SU-DHL-6 (cell line): ENCODE measurements around the gene RBM17.

Experiments used
- H2AFZ ChIP-seq: fragments of 200-600 bp; sonication (generic); 2 replicates; pipeline ENCODE4 v1.6.1; 2014; ENCODE audit warnings: low read depth, mild to moderate bottlenecking, moderate library complexity, mixed read lengths, antibody characterized with exemption, low read length; ENCODE audit not compliant: severe bottlenecking
- H3F3A ChIP-seq: fragments of 200-600 bp; shearing (Covaris generic); 2 replicates; pipeline ENCODE4 v1.6.0; 2016; ENCODE audit warnings: antibody characterized with exemption, mild to moderate bottlenecking; ENCODE audit not compliant: insufficient read depth
- H3K27ac ChIP-seq: fragments of 200-600 bp; sonication (generic); 2 replicates; pipeline ENCODE4 v1.5.1; 2016; ENCODE audit warnings: low read depth, mild to moderate bottlenecking, low read length, moderate library complexity, mixed read lengths
- H3K27me3 ChIP-seq: fragments of 200-600 bp; sonication (generic), shearing (Covaris generic); 2 replicates; pipeline ENCODE4 v1.6.0; 2014; ENCODE audit warnings: mild to moderate bottlenecking, low read length
- H3K36me3 ChIP-seq: fragments of 200-600 bp; sonication (generic); 2 replicates; pipeline ENCODE4 v1.6.1; 2014; ENCODE audit warnings: mild to moderate bottlenecking, low read length, mixed read lengths
- H3K4me2 ChIP-seq: fragments of 300-600, 200-600 bp; shearing (Covaris generic), sonication (generic); 2 replicates; pipeline ENCODE4 v1.6.0; 2014; ENCODE audit warnings: low read length, low read depth, mild to moderate bottlenecking; ENCODE audit not compliant: poor library complexity, severe bottlenecking
- H3K4me3 ChIP-seq: fragments of 200-600 bp; sonication (generic); 2 replicates; pipeline ENCODE4 v1.5.1; 2014; ENCODE audit warnings: antibody characterized with exemption, low read length, mild to moderate bottlenecking, mixed read lengths; ENCODE audit not compliant: insufficient read depth, poor library complexity, severe bottlenecking
- H3K79me2 ChIP-seq: fragments of 200-600 bp; sonication (generic); 2 replicates; pipeline ENCODE4 v1.6.1; 2014; ENCODE audit warnings: mild to moderate bottlenecking, low read length, moderate library complexity; ENCODE audit not compliant: insufficient read depth
- H3K9ac ChIP-seq: fragments of 200-600 bp; sonication (generic); 2 replicates; pipeline ENCODE4 v1.7.0; 2014; ENCODE audit warnings: mild to moderate bottlenecking, low read length
- H3K9me2 ChIP-seq: fragments of 200-600 bp; sonication (generic); replicated peaks from 2 replicates; pipeline ENCODE4 v1.6.1; 2014; ENCODE audit warnings: low read length; ENCODE audit not compliant: insufficient read depth
- H3K9me3 ChIP-seq: fragments of 200-600 bp; sonication (generic); 2 replicates; pipeline ENCODE4 v1.6.1; 2014; ENCODE audit warnings: low read length, mixed read lengths; ENCODE audit not compliant: insufficient read depth
- H4K20me1 ChIP-seq: fragments of 200-600 bp; sonication (generic); 2 replicates; pipeline ENCODE4 v1.6.1; 2014; ENCODE audit warnings: low read depth, mild to moderate bottlenecking, antibody characterized with exemption, low read length, moderate library complexity, mixed read lengths
- EZH2phosphoT487 ChIP-seq: fragments of 200-600 bp; sonication (generic), shearing (Covaris generic); conservative IDR thresholded peaks from 2 replicates; pipeline ENCODE4 v1.6.1; 2018; ENCODE audit warnings: mild to moderate bottlenecking, antibody characterized with exemption, low read length, moderate library complexity, mixed read lengths
- TF ChIP-seq, protein P1 (sequence below): fragments of 200-600 bp; sonication (generic); IDR thresholded peaks from one replicate; pipeline ENCODE4 v1.5.1; 2017; ENCODE audit warnings: antibody characterized with exemption, mild to moderate bottlenecking, low read length, moderate library complexity; ENCODE audit not compliant: insufficient read depth, poor library complexity, severe bottlenecking

The RBM17 gene

DNA sequence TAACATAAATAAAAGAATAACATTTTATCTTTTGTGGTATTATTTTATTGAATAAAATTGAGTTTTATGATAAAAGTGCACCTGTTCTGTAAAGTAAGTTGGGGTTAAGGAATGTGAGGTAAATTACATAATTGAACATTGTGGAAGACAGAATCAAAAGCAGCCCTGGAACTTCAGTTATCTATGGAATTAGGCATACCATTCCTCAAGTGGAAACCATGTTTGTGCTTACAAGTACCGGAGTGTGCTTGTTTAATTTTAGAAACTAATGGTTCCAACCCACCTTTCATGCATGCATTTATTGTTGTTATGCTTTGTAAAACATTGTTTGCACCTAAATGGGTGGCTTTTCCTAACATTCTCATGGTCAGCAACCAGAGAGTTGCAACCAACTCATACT lies 28.0 kb downstream of the RBM17 start:
- H3K9me2 ChIP-seq: no peaks in the 10 kb centered on the region
- H3K9ac ChIP-seq: no peak overlapping the region
- TF ChIP-seq EZH2phosphoT487: no peak
- TF ChIP-seq, protein P1, sequence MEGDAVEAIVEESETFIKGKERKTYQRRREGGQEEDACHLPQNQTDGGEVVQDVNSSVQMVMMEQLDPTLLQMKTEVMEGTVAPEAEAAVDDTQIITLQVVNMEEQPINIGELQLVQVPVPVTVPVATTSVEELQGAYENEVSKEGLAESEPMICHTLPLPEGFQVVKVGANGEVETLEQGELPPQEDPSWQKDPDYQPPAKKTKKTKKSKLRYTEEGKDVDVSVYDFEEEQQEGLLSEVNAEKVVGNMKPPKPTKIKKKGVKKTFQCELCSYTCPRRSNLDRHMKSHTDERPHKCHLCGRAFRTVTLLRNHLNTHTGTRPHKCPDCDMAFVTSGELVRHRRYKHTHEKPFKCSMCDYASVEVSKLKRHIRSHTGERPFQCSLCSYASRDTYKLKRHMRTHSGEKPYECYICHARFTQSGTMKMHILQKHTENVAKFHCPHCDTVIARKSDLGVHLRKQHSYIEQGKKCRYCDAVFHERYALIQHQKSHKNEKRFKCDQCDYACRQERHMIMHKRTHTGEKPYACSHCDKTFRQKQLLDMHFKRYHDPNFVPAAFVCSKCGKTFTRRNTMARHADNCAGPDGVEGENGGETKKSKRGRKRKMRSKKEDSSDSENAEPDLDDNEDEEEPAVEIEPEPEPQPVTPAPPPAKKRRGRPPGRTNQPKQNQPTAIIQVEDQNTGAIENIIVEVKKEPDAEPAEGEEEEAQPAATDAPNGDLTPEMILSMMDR: no peak
- peaks cover 21% of the 10 kb centered on the region for H3F3A ChIP-seq
- no peak overlapping the region for H3K4me2 ChIP-seq
- H3K9me3 ChIP-seq: no peaks in the 10 kb centered on the region
- H3K27ac ChIP-seq: no peak overlapping the region
- H4K20me1 ChIP-seq: no peaks in the 10 kb centered on the region
- no peak overlapping the region for H2AFZ ChIP-seq
- H3K79me2 ChIP-seq: no peaks in the 10 kb centered on the region
- no peak overlapping the region for H3K4me3 ChIP-seq
- peaks cover 48% of the 10 kb centered on the region for H3K36me3 ChIP-seq
- H3K27me3 ChIP-seq: no peaks in the 10 kb centered on the region

DNA sequence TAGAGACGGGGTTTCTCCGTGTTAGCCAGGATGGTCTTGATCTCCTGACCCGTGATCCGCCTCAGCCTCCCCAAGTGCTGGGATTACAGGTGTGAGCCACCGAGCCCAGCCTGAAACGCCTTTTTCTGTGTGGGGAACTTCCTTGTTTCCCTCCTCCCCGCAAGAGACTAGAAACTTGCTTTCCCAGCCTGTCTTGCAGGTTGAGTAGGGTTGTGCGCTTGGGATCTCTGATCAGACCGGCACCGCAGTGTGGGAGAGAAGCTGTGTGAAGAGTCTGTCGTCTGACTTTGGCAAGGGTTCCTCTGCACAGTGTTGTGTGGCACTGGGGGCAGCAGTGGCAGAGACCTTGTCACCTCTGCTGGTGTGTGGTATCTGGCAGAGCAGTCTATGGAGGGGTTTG lies 28.9 kb downstream of the RBM17 start:
- no peaks in the 10 kb centered on the region for H3K79me2 ChIP-seq
- no peak for TF ChIP-seq EZH2phosphoT487
- TF ChIP-seq, protein P1: no peak
- H3K27me3 ChIP-seq: no peaks in the 10 kb centered on the region
- no peak overlapping the region for H3K4me2 ChIP-seq
- no peak overlapping the region for H2AFZ ChIP-seq
- no peak overlapping the region for H3K27ac ChIP-seq
- no peak overlapping the region for H3K9ac ChIP-seq
- peaks cover 21% of the 10 kb centered on the region for H3F3A ChIP-seq
- peaks cover 42% of the 10 kb centered on the region for H3K36me3 ChIP-seq
- H3K4me3 ChIP-seq: no peak overlapping the region
- no peaks in the 10 kb centered on the region for H4K20me1 ChIP-seq
- no peaks in the 10 kb centered on the region for H3K9me2 ChIP-seq
- no peaks in the 10 kb centered on the region for H3K9me3 ChIP-seq

DNA sequence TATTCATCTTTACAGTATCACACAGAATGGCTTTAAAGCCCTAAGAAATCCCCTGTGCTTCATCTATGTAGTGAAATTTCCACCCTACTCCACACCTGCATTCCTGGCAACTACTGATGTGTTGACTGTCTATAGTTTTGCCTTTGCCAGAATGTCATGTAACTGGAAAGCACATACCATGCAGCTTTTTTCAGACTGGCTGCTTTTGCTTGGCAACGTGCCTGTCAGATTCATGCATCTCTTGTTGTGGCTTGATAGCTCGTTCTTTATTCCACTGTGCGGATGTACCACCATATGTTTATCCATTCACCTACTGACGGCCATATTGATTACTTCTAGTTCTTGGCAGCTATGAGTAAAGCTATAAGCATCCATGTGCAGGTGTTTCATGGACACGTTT lies 30.6 kb downstream of the RBM17 start:
- no peaks in the 10 kb centered on the region for H3K9me2 ChIP-seq
- H4K20me1 ChIP-seq: no peaks in the 10 kb centered on the region
- peaks cover 25% of the 10 kb centered on the region; the same call in 1 of the 2 replicates for H3K36me3 ChIP-seq
- no peak overlapping the region for H3K4me3 ChIP-seq
- H3K27me3 ChIP-seq: no peaks in the 10 kb centered on the region
- no peaks in the 10 kb centered on the region for H3K9me3 ChIP-seq
- no peak overlapping the region for H3K27ac ChIP-seq
- H3K9ac ChIP-seq: no peak overlapping the region
- H3K4me2 ChIP-seq: no peak overlapping the region
- no peak overlapping the region for H2AFZ ChIP-seq
- H3F3A ChIP-seq: peaks cover 21% of the 10 kb centered on the region
- no peaks in the 10 kb centered on the region for H3K79me2 ChIP-seq
- no peak for TF ChIP-seq EZH2phosphoT487
- TF ChIP-seq, protein P1: no peak
